Prostate gland (tissue), 2 donors: ENCODE measurements around the gene NDST3. TPM values are rescaled to one million over a fixed set of nuclear protein-coding genes. Genes with fewer than 3 reads are reported as not detected.

Experiments
- DNase-seq: peaks from one replicate; pipeline ENCODE4 v3.0.0-alpha.2; 2019; ENCODE audit warnings: low spot score
- H3K27ac ChIP-seq, 2 donors: fragments of 200-600 bp; sonication (generic); 2 replicates each; pipeline ENCODE4 v1.5.1; 2017 to 2019
- H3K27me3 ChIP-seq: fragments of 200-600 bp; sonication (generic); replicated peaks from 2 replicates; pipeline ENCODE4 v1.5.1; 2019; ENCODE audit not compliant: insufficient read depth
- H3K36me3 ChIP-seq, 2 donors: fragments of 200-600 bp; sonication (generic); 1 replicate in 1 of 2; 2 replicates in 1 of 2; pipeline versions ENCODE4 v1.5.1 to v1.8.1; 2017 to 2019
- H3K4me1 ChIP-seq: fragments of 200-600 bp; sonication (generic); replicated peaks from 2 replicates; pipeline ENCODE4 v1.5.1; 2019
- H3K4me3 ChIP-seq, 2 donors: fragments of 200-600 bp; sonication (generic); 2 replicates each; pipeline ENCODE4 v1.5.1; 2017 to 2019
- H3K9me3 ChIP-seq: fragments of 200-600 bp; sonication (generic); 2 replicates; pipeline ENCODE4 v1.5.1; 2017
- POLR2A ChIP-seq: fragments of 450-650 bp; IDR thresholded peaks from one replicate; pipeline ENCODE4 v1.6.1; 2016; ENCODE audit warnings: antibody characterized with exemption, mild to moderate bottlenecking
- POLR2AphosphoS5 ChIP-seq: sonication (generic); formaldehyde crosslinking; IDR thresholded peaks from one replicate; pipeline ENCODE4 v1.6.1; 2017; ENCODE audit warnings: antibody characterized with exemption
- WGBS: methylation state at CpG from one replicate; pipeline ENCODE4 v1.1.5; 2018; 5-methylcytosine and 5-hydroxymethylcytosine counted together
- intact Hi-C: fragments of 100-400 bp; cut with DNase I; formaldehyde crosslinking; loops from one replicate; pipeline ENCODE4 v1.14.2; 2022
- total RNA-seq, 2 donors: library from RNA; depleted of rRNA; stranded (reverse); fragments of >200 nt; gene quantifications; one replicate each; pipeline ENCODE4 v1.1.0, GENCODE V29; 2016
- TF ChIP-seq, protein P1 (sequence below), 4 experiments: fragments of 200-600 bp in 2 of 4; fragments of 450-650 bp in 2 of 4; sonication (generic) in 2 of 4; IDR thresholded peaks; 1 replicate in 3 of 4; 2 replicates in 1 of 4; pipeline ENCODE4 v1.5.1; 2016 to 2019; ENCODE audit warnings: antibody characterized with exemption in 4 of 4, mild to moderate bottlenecking in 2 of 4, moderate library complexity in 2 of 4

The NDST3 gene
- total RNA-seq, 2 donors from 2014 or later = 0.05 TPM; not detected in 1

DNA sequence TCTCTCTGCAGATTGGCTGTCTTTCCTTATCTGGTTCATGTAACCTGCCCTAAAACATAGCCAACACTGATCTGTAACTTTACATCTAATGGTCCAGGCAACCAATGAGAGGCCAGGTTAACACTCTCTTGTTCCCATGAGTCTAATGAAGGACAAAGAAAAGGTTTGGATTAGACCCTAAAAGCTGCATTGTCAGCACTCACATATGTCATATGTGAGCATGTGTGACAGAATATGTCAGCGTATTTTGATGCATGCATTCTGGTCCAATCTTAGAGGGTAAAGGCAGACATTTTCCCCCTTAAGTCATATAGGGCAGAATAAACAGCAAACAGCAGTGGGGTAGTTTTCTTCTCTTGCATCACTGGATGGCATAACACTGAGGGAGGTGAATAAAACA, 3.7 kb downstream of the NDST3 start:
- Histone ChIP-seq H3K36me3 (no peaks in the 10 kb centered on the region), H3K27me3 (no peaks in the 10 kb centered on the region), H3K27ac (no peak overlapping the region), H3K4me1 (no peaks in the 10 kb centered on the region), H3K9me3 (no peaks in the 10 kb centered on the region), H3K4me3 (no peak overlapping the region)
- no peak for DNase-seq
- TF ChIP-seq POLR2A (no peak), POLR2AphosphoS5 (no peak)
- TF ChIP-seq, protein P1, sequence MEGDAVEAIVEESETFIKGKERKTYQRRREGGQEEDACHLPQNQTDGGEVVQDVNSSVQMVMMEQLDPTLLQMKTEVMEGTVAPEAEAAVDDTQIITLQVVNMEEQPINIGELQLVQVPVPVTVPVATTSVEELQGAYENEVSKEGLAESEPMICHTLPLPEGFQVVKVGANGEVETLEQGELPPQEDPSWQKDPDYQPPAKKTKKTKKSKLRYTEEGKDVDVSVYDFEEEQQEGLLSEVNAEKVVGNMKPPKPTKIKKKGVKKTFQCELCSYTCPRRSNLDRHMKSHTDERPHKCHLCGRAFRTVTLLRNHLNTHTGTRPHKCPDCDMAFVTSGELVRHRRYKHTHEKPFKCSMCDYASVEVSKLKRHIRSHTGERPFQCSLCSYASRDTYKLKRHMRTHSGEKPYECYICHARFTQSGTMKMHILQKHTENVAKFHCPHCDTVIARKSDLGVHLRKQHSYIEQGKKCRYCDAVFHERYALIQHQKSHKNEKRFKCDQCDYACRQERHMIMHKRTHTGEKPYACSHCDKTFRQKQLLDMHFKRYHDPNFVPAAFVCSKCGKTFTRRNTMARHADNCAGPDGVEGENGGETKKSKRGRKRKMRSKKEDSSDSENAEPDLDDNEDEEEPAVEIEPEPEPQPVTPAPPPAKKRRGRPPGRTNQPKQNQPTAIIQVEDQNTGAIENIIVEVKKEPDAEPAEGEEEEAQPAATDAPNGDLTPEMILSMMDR (IDR thresholded peaks at IDR 0.05) = no peak
- WGBS = 100% methylated on average over 1 of the region's 1 CpG
- intact Hi-C loops = no loop called here

DNA sequence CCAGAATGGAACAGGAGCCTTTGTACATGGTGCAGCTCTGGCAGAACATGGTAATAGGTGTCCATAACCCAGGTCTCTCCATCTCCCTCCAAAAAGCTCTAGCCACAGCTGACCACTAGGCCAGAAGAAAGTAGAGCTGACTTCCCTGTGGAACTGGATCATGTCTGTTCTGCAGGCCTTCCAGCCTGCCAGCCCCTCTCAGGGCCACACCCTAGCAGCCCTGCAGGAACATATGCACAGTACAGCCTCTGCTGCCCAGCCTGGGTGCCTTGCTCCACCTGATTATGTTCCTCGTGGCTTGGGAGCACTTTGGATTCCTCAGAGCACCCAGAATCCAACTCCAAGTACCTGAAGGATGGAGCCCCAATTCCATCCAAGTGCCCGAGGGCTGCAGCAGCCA, 12.0 kb downstream of the NDST3 start:
- DNase-seq = no peak
- no peaks in the 10 kb centered on the region for H3K9me3 ChIP-seq
- H3K36me3 ChIP-seq = no peaks in the 10 kb centered on the region
- WGBS = 100% methylated on average over 1 of the region's 2 CpGs
- no peak overlapping the region for H3K4me3 ChIP-seq
- intact Hi-C loops = no loop called here
- H3K4me1 ChIP-seq = no peaks in the 10 kb centered on the region
- no peak for TF ChIP-seq POLR2A
- TF ChIP-seq POLR2AphosphoS5 = no peak
- TF ChIP-seq, protein P1 (IDR thresholded peaks at IDR 0.05) = no peak
- H3K27me3 ChIP-seq = no peaks in the 10 kb centered on the region
- no peak overlapping the region for H3K27ac ChIP-seq

DNA sequence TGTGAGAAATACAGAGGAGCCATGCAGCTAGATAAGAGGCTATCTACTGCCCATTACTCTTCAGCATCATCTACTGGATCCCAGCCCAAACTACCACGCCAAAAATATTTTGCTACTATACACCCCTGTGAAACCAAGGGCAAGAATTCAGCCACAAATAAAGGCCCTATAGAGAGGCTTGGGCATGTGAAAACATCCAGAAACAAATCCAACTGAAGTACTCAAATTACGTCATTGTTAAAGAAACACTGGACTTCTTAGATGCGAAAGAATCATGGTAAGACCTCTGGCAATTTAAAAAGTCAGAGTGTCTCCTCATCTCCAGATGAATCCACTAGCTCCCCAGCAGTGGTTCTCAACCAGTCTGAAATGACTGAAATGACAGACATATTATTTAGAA, 12.8 kb downstream of the NDST3 start:
- H3K4me3 ChIP-seq = no peak overlapping the region
- H3K27ac ChIP-seq = no peak overlapping the region
- intact Hi-C loops = no loop called here
- H3K36me3 ChIP-seq = no peaks in the 10 kb centered on the region
- no peak for DNase-seq
- 88% methylated on average over 3 of the region's 3 CpGs for WGBS
- TF ChIP-seq POLR2A (no peak), POLR2AphosphoS5 (no peak)
- TF ChIP-seq, protein P1 (IDR thresholded peaks at IDR 0.05) = no peak
- no peaks in the 10 kb centered on the region for H3K9me3 ChIP-seq
- H3K4me1 ChIP-seq = no peaks in the 10 kb centered on the region
- H3K27me3 ChIP-seq = no peaks in the 10 kb centered on the region

DNA sequence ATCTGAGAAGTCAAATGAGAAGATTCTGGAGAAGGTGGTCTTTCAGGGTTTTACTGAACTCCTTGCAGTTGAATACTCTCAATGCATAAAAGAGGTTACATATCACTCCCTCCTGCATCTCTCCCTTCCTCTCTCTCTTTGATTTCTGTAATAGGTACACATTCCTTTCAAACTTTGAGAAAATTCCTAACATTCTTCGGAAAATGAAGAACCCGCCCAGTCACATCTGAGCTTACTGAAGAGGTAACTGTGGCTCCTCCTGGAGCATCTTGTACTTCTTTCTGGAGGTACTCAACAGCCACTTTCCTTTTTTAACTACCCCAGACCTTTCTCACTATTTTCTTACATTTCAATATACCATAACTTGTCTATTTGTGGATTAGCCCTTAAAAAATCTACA, 24.7 kb downstream of the NDST3 start:
- no peak for DNase-seq
- no peaks in the 10 kb centered on the region for H3K36me3 ChIP-seq
- 90% methylated on average over 2 of the region's 2 CpGs for WGBS
- intact Hi-C loops = no loop called here
- no peak overlapping the region for H3K27ac ChIP-seq
- TF ChIP-seq POLR2A (no peak), POLR2AphosphoS5 (no peak)
- TF ChIP-seq, protein P1 (IDR thresholded peaks at IDR 0.05) = no peak
- H3K4me3 ChIP-seq = no peak overlapping the region
- no peaks in the 10 kb centered on the region for H3K9me3 ChIP-seq
- no peaks in the 10 kb centered on the region for H3K27me3 ChIP-seq
- H3K4me1 ChIP-seq = no peaks in the 10 kb centered on the region

DNA sequence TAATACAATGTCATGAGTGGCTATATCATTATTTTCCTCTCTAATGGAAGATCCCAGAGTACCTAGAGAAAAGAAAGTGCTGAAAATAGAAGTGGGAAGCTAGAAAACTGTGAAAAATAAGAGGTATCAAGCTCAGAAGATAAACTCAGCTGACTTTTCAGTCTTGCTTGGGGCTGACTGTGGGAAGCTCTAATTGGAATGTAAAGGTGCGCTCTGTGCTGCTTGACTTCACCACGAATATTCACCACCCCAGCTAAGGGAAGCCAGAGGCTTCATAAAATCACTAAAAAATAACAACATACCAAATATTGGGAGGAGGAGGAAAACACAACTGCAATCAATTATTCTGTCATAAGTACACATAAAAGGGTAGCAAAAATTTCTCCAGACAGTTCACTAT, 25.1 kb downstream of the NDST3 start:
- intact Hi-C loops = no loop called here
- no peaks in the 10 kb centered on the region for H3K4me1 ChIP-seq
- H3K27ac ChIP-seq = no peak overlapping the region
- TF ChIP-seq POLR2A (no peak), POLR2AphosphoS5 (no peak)
- TF ChIP-seq, protein P1 (IDR thresholded peaks at IDR 0.05) = no peak
- no peak overlapping the region for H3K4me3 ChIP-seq
- no peaks in the 10 kb centered on the region for H3K27me3 ChIP-seq
- H3K36me3 ChIP-seq = no peaks in the 10 kb centered on the region
- no peak for DNase-seq
- 66% methylated on average over 2 of the region's 2 CpGs for WGBS
- no peaks in the 10 kb centered on the region for H3K9me3 ChIP-seq
